NCI-H2196 treated with DMSO at 0.1 percent for 48 hours (cell line): ENCODE data around the gene TRPM1.

Experiments
- DNase-seq: peaks from one replicate; lab custom pipeline; 2025; ENCODE audit not compliant: unreplicated experiment; lab: John Stamatoyannopoulos, UW

Gene TRPM1

GRCh38 chr15:31049682-31050615 lies 51.6 kb downstream of the TRPM1 start:
- DNase-seq = no peak

GRCh38 chr15:31049111-31049510 lies 52.4 kb downstream of the TRPM1 start:
- DNase-seq = no peak

GRCh38 chr15:31047437-31047836 lies 54.1 kb downstream of the TRPM1 start:
- DNase-seq = no peak

- no peak for DNase-seq
Measured at GRCh38 chr15:31046759-31047359, 54.7 kb downstream of the TRPM1 start.

GRCh38 chr15:31045606-31046005 lies 55.9 kb downstream of the TRPM1 start:
- no peak for DNase-seq

GRCh38 chr15:31042751-31043150 lies 58.8 kb downstream of the TRPM1 start:
- no peak for DNase-seq

GRCh38 chr15:31041610-31042009 lies 59.9 kb downstream of the TRPM1 start:
- DNase-seq = no peak

GRCh38 chr15:31040611-31041010 lies 60.9 kb downstream of the TRPM1 start:
- no peak for DNase-seq

GRCh38 chr15:31039961-31040360 lies 61.6 kb downstream of the TRPM1 start:
- DNase-seq = no peak

GRCh38 chr15:31037731-31038477 lies 63.6 kb downstream of the TRPM1 start:
- no peak for DNase-seq

- DNase-seq = no peak
Measured at GRCh38 chr15:31036783-31037182, 64.7 kb downstream of the TRPM1 start.

GRCh38 chr15:31035610-31036009 lies 65.9 kb downstream of the TRPM1 start:
- DNase-seq = no peak

GRCh38 chr15:31034152-31034551 lies 67.4 kb downstream of the TRPM1 start:
- DNase-seq = no peak

- no peak for DNase-seq
Measured at GRCh38 chr15:31032961-31033371, 68.6 kb downstream of the TRPM1 start.

GRCh38 chr15:31031471-31032067 lies 70.0 kb downstream of the TRPM1 start:
- no peak for DNase-seq

GRCh38 chr15:31027910-31028578 lies 73.5 kb downstream of the TRPM1 start:
- DNase-seq = no peak

- no peak for DNase-seq
Measured at GRCh38 chr15:31025996-31026395, 75.5 kb downstream of the TRPM1 start.

- DNase-seq = no peak
Measured at GRCh38 chr15:31024979-31025378, 76.5 kb downstream of the TRPM1 start.

GRCh38 chr15:31024330-31024729 lies 77.2 kb downstream of the TRPM1 start:
- no peak for DNase-seq

- DNase-seq = no peak
Measured at GRCh38 chr15:31023841-31024240, 77.7 kb downstream of the TRPM1 start.
